Left lung (tissue), 14 donors: Measurements from ENCODE around the gene TCIRG1. TPM values are rescaled to one million over a fixed set of nuclear protein-coding genes. Genes with fewer than 3 reads are reported as not detected.
A peak's percentile ranks its signal among the peaks of the same experiment; 100 is the strongest.
"Not testable (repeated sequence)": the region's sequence is repeated elsewhere in the genome, so short reads cannot be mapped to it uniquely, and the experiment has no call there.

ENCODE experiments used
- ATAC-seq: fragments of 200-7000 bp; cut with Tn5 transposase; one replicate; pipeline ENCODE4 v1.9.1; 2020; ENCODE audit warnings: moderate library complexity
- DNase-seq, 4 donors: peaks; one replicate each; pipeline ENCODE4 v3.0.0-alpha.2; 2013 to 2020
- H3K27ac ChIP-seq, 2 donors: fragments of 200-600 bp; sonication (generic) in 1 of 2; one replicate each; pipeline versions ENCODE4 v1.5.0 to v1.8.0; 2020 to 2021
- H3K27me3 ChIP-seq, 2 donors: fragments of 200-600 bp; sonication (generic) in 1 of 2; one replicate each; pipeline versions ENCODE4 v1.5.0 to v1.8.0; 2020 to 2021
- H3K36me3 ChIP-seq, 2 donors: fragments of 200-600 bp; sonication (generic) in 1 of 2; one replicate each; pipeline versions ENCODE4 v1.5.0 to v1.8.0; 2020 to 2021
- H3K4me1 ChIP-seq, 2 donors: fragments of 200-600 bp; one replicate each; pipeline ENCODE4 v1.8.0; 2021
- H3K4me3 ChIP-seq, 2 donors: fragments of 200-600 bp; sonication (generic) in 1 of 2; one replicate each; pipeline versions ENCODE4 v1.5.0 to v1.8.0; 2020 to 2021; ENCODE audit warnings: mild to moderate bottlenecking in 1 of 2
- H3K9me3 ChIP-seq, 2 donors: fragments of 200-600 bp; sonication (generic) in 1 of 2; one replicate each; pipeline versions ENCODE4 v1.5.0 to v1.8.0; 2020 to 2021
- intact Hi-C, 2 donors: fragments of 100-400 bp; cut with DNase I; formaldehyde crosslinking; loops; one replicate each; pipeline versions ENCODE4 v1.11.2 to v1.14.2; 2022
- long read RNA-seq, 12 donors: library from polyadenylated mRNA in 2 of 12; unstranded in 2 of 12; transcript quantifications; one replicate each; pipeline ENCODE4 v2.0.0 and lab custom pipeline, GENCODE V29; 2019 to 2026
- polyA plus RNA-seq, 6 donors: library from polyadenylated mRNA; unstranded; fragments of 120-200 nt; gene quantifications; one replicate each; pipeline ENCODE4 v1.2.1, GENCODE V29; 2013; ENCODE audit not compliant: insufficient read length in 6 of 6
- total RNA-seq, 2 donors: library from RNA; stranded (reverse); fragmentation: NEBNext Ultra II Directional; extraction: Animal tissue kit (Norgen Biotek cat#: 25700); gene quantifications; one replicate each; pipeline ENCODE4 v1.2.1, GENCODE V29; 2021
- TF ChIP-seq, protein P1 (sequence below), 2 donors: fragments of 200-600 bp; sonication (generic) in 1 of 2; IDR thresholded peaks; one replicate each; pipeline versions ENCODE4 v1.5.0 to v1.8.0; 2021; ENCODE audit warnings: antibody characterized with exemption in 2 of 2
- donor health status: DM: no; HTN: yes; CAD: no.
- donor health status: DM: no; HTN: no; CAD: no.

TCIRG1 gene
- 100 to 1,000 TPM; 191 to 323 TPM for total RNA-seq
- 10 to 100 TPM; 24.3 to 43.0 (median 33.0) TPM for polyA plus RNA-seq
- long read RNA-seq, donor 1, partial matches to known transcripts: 8 of 15 reads
- long read RNA-seq, donor 1, other reads (novel, unspliced or antisense): 5 of 15 reads
- long read RNA-seq, donor 2, partial matches to known transcripts: 23 of 24 reads
- long read RNA-seq, donor 2, other reads (novel, unspliced or antisense): 0 of 24 reads
- long read RNA-seq, donor 3, partial matches to known transcripts: 0 of 1 reads
- long read RNA-seq, donor 3, other reads (novel, unspliced or antisense): 0 of 1 reads
- long read RNA-seq, donor 4, transcript TCIRG1-201 (20 exons, 2,677 nt): major isoform, 19 of 65 reads
- long read RNA-seq, donor 4, partial matches to known transcripts: 6 of 65 reads
- long read RNA-seq, donor 4, other reads (novel, unspliced or antisense): 38 of 65 reads
- long read RNA-seq, donor 5, partial matches to known transcripts: 0 of 3 reads
- long read RNA-seq, donor 5, other reads (novel, unspliced or antisense): 0 of 3 reads
- long read RNA-seq, donor 6, partial matches to known transcripts: 0 of 2 reads
- long read RNA-seq, donor 6, other reads (novel, unspliced or antisense): 0 of 2 reads
- long read RNA-seq, donor 7: 0 reads
- long read RNA-seq, donor 8: 0 reads
- long read RNA-seq, donor 9: 0 reads
- long read RNA-seq, donor 10, transcript TCIRG1-201 (20 exons, 2,677 nt): major isoform, 47 of 96 reads
- long read RNA-seq, donor 10, partial matches to known transcripts: 12 of 96 reads
- long read RNA-seq, donor 10, other reads (novel, unspliced or antisense): 34 of 96 reads
- long read RNA-seq, donor 11, partial matches to known transcripts: 18 of 25 reads
- long read RNA-seq, donor 11, other reads (novel, unspliced or antisense): 6 of 25 reads
- long read RNA-seq, donor 12, partial matches to known transcripts: 0 of 2 reads
- long read RNA-seq, donor 12, other reads (novel, unspliced or antisense): 0 of 2 reads

GRCh38 chr11:68038718-68039525, at the start of gene TCIRG1:
Gene TCIRG1 (plus strand): TSS chr11:68039025. CDS start chr11:68041272, 2,247 bp downstream.
- intact Hi-C loops: no loop called here
- H3K4me1 ChIP-seq: peaks cover 20 to 68% of the 10 kb centered on the region in 2 donors
- ATAC-seq (peak; percentile 87), DNase-seq (peak; percentile 62 to 97 (median 88))
- H3K4me3 ChIP-seq: peak within 1 kb of the TSS; percentile 74 to 78
- no peaks in the 10 kb centered on the region for H3K27me3 ChIP-seq
- peak within 1 kb of the TSS; percentile 90 to 98 for H3K27ac ChIP-seq
- TF ChIP-seq, protein P1, sequence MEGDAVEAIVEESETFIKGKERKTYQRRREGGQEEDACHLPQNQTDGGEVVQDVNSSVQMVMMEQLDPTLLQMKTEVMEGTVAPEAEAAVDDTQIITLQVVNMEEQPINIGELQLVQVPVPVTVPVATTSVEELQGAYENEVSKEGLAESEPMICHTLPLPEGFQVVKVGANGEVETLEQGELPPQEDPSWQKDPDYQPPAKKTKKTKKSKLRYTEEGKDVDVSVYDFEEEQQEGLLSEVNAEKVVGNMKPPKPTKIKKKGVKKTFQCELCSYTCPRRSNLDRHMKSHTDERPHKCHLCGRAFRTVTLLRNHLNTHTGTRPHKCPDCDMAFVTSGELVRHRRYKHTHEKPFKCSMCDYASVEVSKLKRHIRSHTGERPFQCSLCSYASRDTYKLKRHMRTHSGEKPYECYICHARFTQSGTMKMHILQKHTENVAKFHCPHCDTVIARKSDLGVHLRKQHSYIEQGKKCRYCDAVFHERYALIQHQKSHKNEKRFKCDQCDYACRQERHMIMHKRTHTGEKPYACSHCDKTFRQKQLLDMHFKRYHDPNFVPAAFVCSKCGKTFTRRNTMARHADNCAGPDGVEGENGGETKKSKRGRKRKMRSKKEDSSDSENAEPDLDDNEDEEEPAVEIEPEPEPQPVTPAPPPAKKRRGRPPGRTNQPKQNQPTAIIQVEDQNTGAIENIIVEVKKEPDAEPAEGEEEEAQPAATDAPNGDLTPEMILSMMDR (IDR thresholded peaks at IDR 0.05): peak in 1 of 2 donors; percentile 27
- no peaks in the 10 kb centered on the region for H3K9me3 ChIP-seq
- H3K36me3 ChIP-seq: peaks cover 0 to 36% of the 10 kb centered on the region in 2 donors

DNA sequence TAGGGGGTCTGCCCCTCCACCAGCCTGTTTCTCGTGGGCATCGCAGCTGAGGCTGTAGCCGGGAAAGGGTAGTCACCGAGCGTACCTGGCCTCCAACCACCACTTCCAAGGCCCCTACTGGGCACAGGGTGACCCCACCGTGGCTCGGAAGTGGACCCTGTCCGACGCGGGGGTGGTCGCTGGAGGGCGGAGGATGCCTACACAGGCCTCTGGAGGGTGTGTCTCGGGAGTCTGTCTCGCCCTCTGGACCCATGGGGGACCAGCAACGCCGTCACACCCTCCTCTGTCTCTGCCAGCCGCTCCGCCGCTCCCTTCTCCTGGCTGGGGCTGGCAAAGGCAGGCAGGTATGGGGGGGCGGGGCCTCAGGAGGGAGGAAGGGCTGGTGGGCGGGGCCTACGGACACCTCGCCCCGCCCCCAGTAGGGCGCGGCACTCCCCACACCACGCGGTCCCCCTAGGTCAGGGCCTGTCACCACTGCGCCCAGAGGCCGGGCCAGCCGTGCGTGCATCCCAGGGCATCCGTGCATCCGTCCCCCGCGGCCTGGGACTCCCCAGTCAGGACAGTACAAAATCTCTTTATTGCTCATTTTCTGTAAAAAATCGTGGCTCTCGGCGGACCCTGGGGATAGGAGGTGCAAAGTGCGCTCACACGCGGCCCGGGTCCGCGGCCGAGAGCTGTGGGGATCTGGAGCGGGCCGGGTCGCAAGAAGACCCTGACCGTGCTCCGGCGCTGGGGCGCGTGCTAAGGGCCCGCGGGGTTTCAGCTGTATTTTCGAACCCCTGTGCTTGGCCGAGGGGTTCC, 48.1 kb upstream of the TCIRG1 start:
- H3K9me3 ChIP-seq: not testable (repeated sequence)
- ATAC-seq (peak; percentile 51), DNase-seq (peak in 1 of 4 donors; percentile 81)

GRCh38 chr11:67991347-67992121, 47.3 kb upstream of the TCIRG1 start:
- H3K4me3 ChIP-seq, H3K9me3 ChIP-seq, ATAC-seq, H3K27ac ChIP-seq, intact Hi-C loops: not testable (repeated sequence)
- H3K27me3 ChIP-seq: peaks cover 0 to 13% of the 10 kb centered on the region in 2 donors
- peaks cover under 1 to 14% of the 10 kb centered on the region in 2 donors for H3K4me1 ChIP-seq
- DNase-seq: peak in 1 of 4 donors; percentile 63
- peaks cover 0 to 42% of the 10 kb centered on the region in 2 donors for H3K36me3 ChIP-seq

More for the DNA sequence above, 48.1 kb upstream of the TCIRG1 start:
- H3K4me3 ChIP-seq, intact Hi-C loops, H3K4me1 ChIP-seq, H3K27ac ChIP-seq: not testable (repeated sequence)
- H3K36me3 ChIP-seq: peaks cover 0 to 34% of the 10 kb centered on the region in 2 donors
- H3K27me3 ChIP-seq: peaks cover 0 to 13% of the 10 kb centered on the region in 2 donors

- peaks cover 5 to 32% of the 10 kb centered on the region in 2 donors for H3K4me1 ChIP-seq
- H3K9me3 ChIP-seq, ATAC-seq, intact Hi-C loops, H3K4me3 ChIP-seq, H3K27ac ChIP-seq: not testable (repeated sequence)
- peaks cover 0 to 60% of the 10 kb centered on the region in 2 donors for H3K36me3 ChIP-seq
- peak in 2 of 4 donors; percentile 33 to 70 for DNase-seq
- TF ChIP-seq, protein P1 (IDR thresholded peaks at IDR 0.05): peak; percentile 48 to 75
- peaks cover 0 to 13% of the 10 kb centered on the region in 2 donors for H3K27me3 ChIP-seq
These were observed 45.0 kb upstream of the TCIRG1 start for GRCh38 chr11:67993821-67994220.

- intact Hi-C loops, H3K9me3 ChIP-seq, H3K27ac ChIP-seq, H3K4me3 ChIP-seq, ATAC-seq, DNase-seq: not testable (repeated sequence)
- Histone ChIP-seq H3K4me1 (peaks cover 5 to 38% of the 10 kb centered on the region in 2 donors), H3K27me3 (peaks cover 0 to 13% of the 10 kb centered on the region in 2 donors), H3K36me3 (peaks cover 0 to 66% of the 10 kb centered on the region in 2 donors)
These were observed 44.4 kb upstream of the TCIRG1 start for GRCh38 chr11:67994387-67994786.

GRCh38 chr11:67995129-67995528, 43.7 kb upstream of the TCIRG1 start:
- intact Hi-C loops, H3K27ac ChIP-seq, DNase-seq, H3K4me3 ChIP-seq, H3K9me3 ChIP-seq, ATAC-seq: not testable (repeated sequence)
- H3K36me3 ChIP-seq: peaks cover 0 to 68% of the 10 kb centered on the region in 2 donors
- peaks cover 5 to 43% of the 10 kb centered on the region in 2 donors for H3K4me1 ChIP-seq
- peaks cover 0 to 13% of the 10 kb centered on the region in 2 donors for H3K27me3 ChIP-seq

GRCh38 chr11:67995579-67995978, 43.2 kb upstream of the TCIRG1 start:
- H3K9me3 ChIP-seq, H3K4me3 ChIP-seq, H3K27ac ChIP-seq, ATAC-seq, intact Hi-C loops, DNase-seq: not testable (repeated sequence)
- H3K4me1 ChIP-seq: peaks cover 5 to 43% of the 10 kb centered on the region in 2 donors
- H3K36me3 ChIP-seq: peaks cover 0 to 68% of the 10 kb centered on the region in 2 donors
- H3K27me3 ChIP-seq: peaks cover 0 to 12% of the 10 kb centered on the region in 2 donors
